Measurements from ENCODE around the gene UNKL. TPM values are rescaled to one million over a fixed set of nuclear protein-coding genes. Genes with fewer than 3 reads are reported as not detected.

Gene UNKL
- total and polyA plus RNA-seq, 2 of the 8 experiments (the other 6 are each of a cell fraction or from before 2014, with no cell fraction given) = 25.1 to 31.8 TPM

GRCh38 chr16:1313721-1314369 is 100.7 kb downstream of the UNKL start:
- no peak overlapping the region for H3K4me3 ChIP-seq (ENCODE audit: extremely low read depth in 1 of 4, insufficient read depth in 2 of 4, low read depth in 3 of 4, low read length in 4 of 4)
- H3K27ac ChIP-seq (ENCODE audit: low read depth, low read length) = no peak overlapping the region; the same call in 1 of the 2 replicates
- CTCF ChIA-PET (ENCODE audit: partially characterized antibody) = interaction anchor here (0.8 to 1.2 kb wide), 2 partner anchors 17 to 126 kb away, joined by 3 to 4 read pairs; no protein-coding TSS in a partner anchor
- no peak overlapping the region for H3K9ac ChIP-seq (replicated peaks in 1 of 4; ENCODE audit: extremely low read depth in 1 of 4, low read depth in 3 of 4, low read length in 3 of 4)
- H3K79me2 ChIP-seq (ENCODE audit: control insufficient read depth in 1 of 2, insufficient read depth in 2 of 2, low read length in 2 of 2) = peaks cover 36 to 76% of the 10 kb centered on the region in 2 experiments
- no peak overlapping the region for H2BK5ac ChIP-seq (ENCODE audit: low read depth, low read length)
- H2BK15ac ChIP-seq (ENCODE audit: low read length) = no peak overlapping the region
- peaks cover 0 to 12% (median 5%) of the 10 kb centered on the region in 4 experiments; a peak in 5 of 7 replicates for H3K4me1 ChIP-seq (replicated peaks in 1 of 4; ENCODE audit: control insufficient read depth in 3 of 4, insufficient read depth in 4 of 4, low read length in 3 of 4)
- H3K14ac ChIP-seq (ENCODE audit: insufficient read length) = no peak overlapping the region
- H3K27me3 ChIP-seq (replicated peaks in 1 of 4; ENCODE audit: control insufficient read depth in 3 of 4, extremely low read depth in 1 of 4, insufficient read depth in 3 of 4, low read length in 3 of 4) = no peaks in the 10 kb centered on the region
- no peak overlapping the region for H3K56ac ChIP-seq (replicated peaks; ENCODE audit: insufficient read length, low read depth, low read length)
- no peak overlapping the region for H2AK5ac ChIP-seq (ENCODE audit: low read depth, low read length)
- peaks cover 55 to 65% of the 10 kb centered on the region in 2 experiments for H4K20me1 ChIP-seq (replicated peaks in 1 of 2; ENCODE audit: control insufficient read depth in 1 of 2, insufficient read depth in 2 of 2, low read length in 2 of 2)
- no peaks in the 10 kb centered on the region for H3K9me3 ChIP-seq (ENCODE audit: insufficient read depth in 2 of 2, low read depth in 1 of 2, low read length in 1 of 2)
- POLR2A ChIA-PET (ENCODE audit: partially characterized antibody) = interaction anchor here (0.9 to 11.4 kb wide), 6 partner anchors 12 to 50 kb away, joined by 3 to 106 read pairs (median 6); no protein-coding TSS in a partner anchor
- peaks cover 33 to 60% (median 47%) of the 10 kb centered on the region in 4 experiments for H3K36me3 ChIP-seq (ENCODE audit: control insufficient read depth in 2 of 4, insufficient read depth in 4 of 4, low read length in 3 of 4)
- WGBS, 2 experiments (ENCODE audit: extremely low coverage in 1 of 2, insufficient coverage in 1 of 2, insufficient read length in 1 of 2, insufficient replicate concordance in 2 of 2, low coverage in 1 of 2, low lambda C conversion rate in 2 of 2, missing lambda C conversion rate in 1 of 2) = 95% methylated on average over 38 of the region's 38 CpGs; no CpG with 5 or more reads in 1 of the 2 experiments
- no peak overlapping the region for H3K23ac ChIP-seq (ENCODE audit: insufficient read length)
- H4K91ac ChIP-seq (replicated peaks; ENCODE audit: insufficient read length, low read length) = no peak overlapping the region
- H3K23me2 ChIP-seq (ENCODE audit: low read depth, low read length) = peaks cover 12% of the 10 kb centered on the region
- H4K8ac ChIP-seq (ENCODE audit: extremely low read depth, insufficient read depth, low read length) = no peak overlapping the region
- H4K5ac ChIP-seq (ENCODE audit: insufficient read length, low read depth, low read length) = no peak overlapping the region
- peaks cover 6% of the 10 kb centered on the region for H3K79me1 ChIP-seq (ENCODE audit: low read depth, low read length)
- no peak overlapping the region for H3K18ac ChIP-seq (ENCODE audit: extremely low read depth, low read length)
- TF ChIP-seq CBX5 (IDR thresholded peaks at IDR 0.05; ENCODE audit: low read depth, low read length) (no peak), SAP30 (IDR thresholded peaks at IDR 0.05; ENCODE audit: insufficient read depth, insufficient replicate concordance, low read length) (no peak), JUND (IDR thresholded peaks at IDR 0.05; ENCODE audit: low read length) (no peak), BACH1 (IDR thresholded peaks at IDR 0.05; ENCODE audit: low read length) (no peak), JUN (IDR thresholded peaks at IDR 0.05; ENCODE audit: low read depth, low read length) (no peak), TCF12 (IDR thresholded peaks at IDR 0.05; ENCODE audit: low read depth, low read length) (no peak), CTBP2 (IDR thresholded peaks at IDR 0.05; ENCODE audit: borderline replicate concordance, insufficient read depth, insufficient read length, low read length) (no peak), SP1 (IDR thresholded peaks at IDR 0.05; ENCODE audit: low read depth, low read length) (no peak), SRF (IDR thresholded peaks at IDR 0.05; ENCODE audit: low read depth, low read length) (no peak), TBP (IDR thresholded peaks at IDR 0.05; ENCODE audit: low read depth, low read length) (no peak)
- no peak overlapping the region for H2BK120ac ChIP-seq (replicated peaks; ENCODE audit: low read depth, low read length)
- DNase-seq (ENCODE audit: low read depth in 1 of 2, low spot score in 2 of 2) (no peak), FAIRE-seq (no peak)
- H2BK12ac ChIP-seq (ENCODE audit: low read depth, low read length) = no peak overlapping the region
- no peak overlapping the region for H3K4me2 ChIP-seq (ENCODE audit: insufficient read depth in 1 of 2, low read depth in 2 of 2, low read length in 2 of 2)
- no peak overlapping the region for H3K4ac ChIP-seq (replicated peaks; ENCODE audit: insufficient read length, low read depth, low read length)
- H2BK20ac ChIP-seq (ENCODE audit: low read length) = no peak overlapping the region
- H2AFZ ChIP-seq (ENCODE audit: low read length) = no peak overlapping the region
